Measurements from ENCODE around the gene RBL1. TPM values are rescaled to one million over a fixed set of nuclear protein-coding genes. Genes with fewer than 3 reads are reported as not detected.

The RBL1 gene
- total RNA-seq, 1 donor from 2014 or later = 7.6 TPM

DNA sequence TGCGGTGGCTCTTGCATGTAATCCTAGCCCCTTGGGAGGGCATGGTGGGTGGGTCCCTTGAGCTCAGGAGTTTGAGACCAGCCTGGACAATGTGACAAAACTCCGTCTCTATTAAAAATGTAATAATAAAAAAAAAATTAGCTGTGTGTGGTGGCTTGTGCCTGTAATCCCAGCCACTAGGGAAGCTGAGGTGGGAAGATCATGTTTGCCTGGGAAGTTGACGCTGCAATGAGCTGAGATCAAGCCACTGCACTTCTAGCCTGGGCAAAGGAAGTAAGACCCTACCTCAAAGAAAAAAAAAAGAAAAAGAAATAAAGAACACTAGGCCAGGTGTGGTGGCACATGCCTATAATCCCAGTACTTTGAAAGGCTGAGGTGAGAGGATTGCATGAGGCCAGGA, 139.8 kb downstream of the RBL1 start:
- Histone ChIP-seq H3K9me3 (no peaks in the 10 kb centered on the region), H3K4me1 (peaks cover 43% of the 10 kb centered on the region), H3K27me3 (ENCODE audit: low read depth) (no peaks in the 10 kb centered on the region), H3K4me3 (no peak overlapping the region), H3K36me3 (no peaks in the 10 kb centered on the region), H3K27ac (no peak overlapping the region)
- intact Hi-C loops (cut with DNase I) = no loop called here
- TF ChIP-seq, protein P1, sequence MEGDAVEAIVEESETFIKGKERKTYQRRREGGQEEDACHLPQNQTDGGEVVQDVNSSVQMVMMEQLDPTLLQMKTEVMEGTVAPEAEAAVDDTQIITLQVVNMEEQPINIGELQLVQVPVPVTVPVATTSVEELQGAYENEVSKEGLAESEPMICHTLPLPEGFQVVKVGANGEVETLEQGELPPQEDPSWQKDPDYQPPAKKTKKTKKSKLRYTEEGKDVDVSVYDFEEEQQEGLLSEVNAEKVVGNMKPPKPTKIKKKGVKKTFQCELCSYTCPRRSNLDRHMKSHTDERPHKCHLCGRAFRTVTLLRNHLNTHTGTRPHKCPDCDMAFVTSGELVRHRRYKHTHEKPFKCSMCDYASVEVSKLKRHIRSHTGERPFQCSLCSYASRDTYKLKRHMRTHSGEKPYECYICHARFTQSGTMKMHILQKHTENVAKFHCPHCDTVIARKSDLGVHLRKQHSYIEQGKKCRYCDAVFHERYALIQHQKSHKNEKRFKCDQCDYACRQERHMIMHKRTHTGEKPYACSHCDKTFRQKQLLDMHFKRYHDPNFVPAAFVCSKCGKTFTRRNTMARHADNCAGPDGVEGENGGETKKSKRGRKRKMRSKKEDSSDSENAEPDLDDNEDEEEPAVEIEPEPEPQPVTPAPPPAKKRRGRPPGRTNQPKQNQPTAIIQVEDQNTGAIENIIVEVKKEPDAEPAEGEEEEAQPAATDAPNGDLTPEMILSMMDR (IDR thresholded peaks at IDR 0.05) = no peak
- ATAC-seq (no peak), DNase-seq (no peak)

DNA sequence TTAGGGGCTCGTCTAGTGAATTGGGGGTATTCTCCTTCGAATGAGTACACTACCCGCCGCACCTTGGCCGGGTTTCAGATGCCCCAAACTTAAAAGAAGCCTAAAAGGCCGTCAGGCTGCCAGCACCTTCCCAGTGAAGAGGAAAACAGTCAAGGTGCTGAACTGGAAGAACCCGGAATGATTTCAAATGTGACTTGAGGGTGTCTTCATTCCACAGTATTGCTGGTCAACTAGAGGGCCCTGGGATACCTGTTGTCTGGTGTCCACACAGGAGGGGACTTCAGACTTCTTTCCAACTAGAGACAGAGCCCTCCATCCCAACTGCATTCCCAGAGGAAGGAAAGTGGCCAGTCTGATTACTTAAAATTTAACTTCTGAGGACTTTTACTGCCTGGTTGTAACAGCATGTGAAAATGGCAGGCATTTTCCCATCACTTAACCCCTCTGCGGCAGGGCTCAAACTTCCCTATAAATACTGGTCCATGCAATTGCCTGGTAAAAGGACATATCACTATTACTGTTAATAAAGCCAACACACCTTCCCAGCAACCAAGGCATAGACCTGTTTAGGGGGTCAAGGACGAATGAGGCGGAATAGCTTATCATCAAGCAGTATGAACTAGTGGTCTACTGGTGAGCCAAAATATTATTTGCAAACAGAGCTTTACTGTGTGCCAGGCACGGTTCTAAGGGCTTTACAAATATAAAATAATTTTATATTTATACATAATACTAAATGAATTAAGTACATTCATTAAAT, 143.6 kb downstream of the RBL1 start:
- no peak for DNase-seq
- TF ChIP-seq, protein P1 (IDR thresholded peaks at IDR 0.05) = no peak
- peaks cover 60% of the 10 kb centered on the region for H3K4me1 ChIP-seq
- peak in 1 of 2 donors; percentile 0 for ATAC-seq
- H3K27me3 ChIP-seq (ENCODE audit: low read depth) = no peaks in the 10 kb centered on the region
- intact Hi-C loops (cut with DNase I) = no loop called here
- no peaks in the 10 kb centered on the region for H3K36me3 ChIP-seq
- H3K27ac ChIP-seq = peak overlapping the region; percentile 96
- no peaks in the 10 kb centered on the region for H3K9me3 ChIP-seq
- H3K4me3 ChIP-seq = peak overlapping the region; percentile 96

DNA sequence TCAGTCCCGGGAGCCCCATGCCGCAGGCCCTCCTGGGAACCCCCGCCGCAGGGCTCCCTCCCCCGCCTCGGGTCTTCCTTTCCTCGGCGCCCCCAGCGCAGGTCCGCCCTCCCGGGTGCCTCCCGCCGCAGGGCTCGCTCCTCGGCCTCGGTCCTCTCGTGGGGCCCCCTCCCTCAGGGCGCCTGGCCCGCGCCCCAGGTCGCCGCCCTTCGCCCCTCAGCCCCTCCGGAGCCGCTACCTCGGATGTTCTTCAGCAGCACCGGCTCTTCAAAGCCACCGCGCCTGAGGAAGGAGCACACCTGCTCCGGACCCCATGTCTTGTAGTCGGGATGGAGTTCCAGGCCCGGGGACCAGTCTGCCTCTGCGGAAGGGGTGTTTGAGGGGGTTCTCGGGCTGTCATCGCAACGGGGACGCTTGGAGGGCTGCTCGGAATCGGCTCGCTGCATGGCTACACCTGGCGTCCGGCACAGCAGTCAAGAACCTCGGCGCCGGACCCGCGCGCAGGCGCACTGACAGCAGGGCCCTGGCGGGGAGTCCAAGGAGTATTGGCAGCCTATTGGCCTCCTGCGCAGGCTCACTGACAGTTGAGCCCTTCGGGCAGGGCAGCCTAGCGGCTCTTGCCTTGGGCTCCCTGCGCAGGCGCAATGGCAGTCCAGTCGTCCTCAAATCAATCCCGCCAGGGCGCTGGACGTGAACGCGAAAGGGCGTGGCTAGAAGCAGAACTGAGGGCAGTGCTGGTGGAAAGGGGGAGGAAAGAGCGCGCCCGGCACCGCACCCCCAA, 144.4 kb downstream of the RBL1 start, which contains the start of gene SAMHD1:
TSS of gene SAMHD1 (minus strand) at position 511 of the 781 bp plus-strand sequence. CDS start at position 446, 65 bp downstream.
- ATAC-seq (peak; percentile 97 to 98), DNase-seq (peak; percentile 98)
- Histone ChIP-seq H3K27ac (peak within 1 kb of the TSS; percentile 96), H3K36me3 (peaks cover 1% of the 10 kb centered on the region), H3K9me3 (no peaks in the 10 kb centered on the region), H3K27me3 (ENCODE audit: low read depth) (no peaks in the 10 kb centered on the region), H3K4me1 (peaks cover 64% of the 10 kb centered on the region), H3K4me3 (peak within 1 kb of the TSS; percentile 96)
- intact Hi-C loops (cut with DNase I) = no loop called here
- TF ChIP-seq, protein P1 (IDR thresholded peaks at IDR 0.05) = no peak

DNA sequence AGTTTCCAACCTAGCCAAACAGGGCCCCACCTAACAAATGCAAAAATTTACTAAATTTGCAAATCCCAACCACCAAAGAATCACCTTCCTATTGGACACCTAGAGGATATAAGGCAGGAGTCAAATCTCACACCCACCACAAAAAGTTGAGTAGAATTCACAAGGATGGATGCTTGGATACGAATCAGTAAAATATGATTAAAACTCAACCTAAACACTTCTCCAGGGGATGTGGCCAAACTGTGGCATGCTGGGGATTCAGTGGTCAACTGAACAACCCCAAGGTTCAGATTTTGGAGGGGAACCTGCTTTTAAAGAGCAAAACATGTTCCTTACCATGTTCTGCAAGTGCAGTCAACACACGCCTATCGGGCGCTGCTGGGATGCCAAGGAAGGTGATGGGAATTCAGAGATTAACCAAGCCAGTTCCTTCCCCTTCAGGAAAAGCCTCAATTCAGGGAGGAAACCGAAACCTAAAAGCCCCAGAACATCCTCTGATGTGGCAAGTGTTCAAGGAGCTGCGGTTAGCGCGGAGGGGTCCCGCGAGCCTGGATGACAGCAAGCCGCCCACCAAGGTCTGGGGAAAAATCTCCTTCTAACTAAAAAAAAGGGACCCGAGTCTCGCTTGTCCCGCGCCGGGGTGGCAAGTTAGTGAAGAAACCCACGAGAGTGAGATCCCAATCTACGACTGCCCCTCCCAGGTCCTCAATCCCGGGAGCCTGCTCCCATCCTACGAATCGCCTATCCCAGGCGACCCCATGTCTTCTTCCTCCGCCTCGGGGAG, 145.2 kb downstream of the RBL1 start:
- ATAC-seq = peak; percentile 18 to 32
- Histone ChIP-seq H3K9me3 (no peaks in the 10 kb centered on the region), H3K36me3 (peaks cover 9% of the 10 kb centered on the region), H3K4me1 (peaks cover 65% of the 10 kb centered on the region), H3K27me3 (ENCODE audit: low read depth) (no peaks in the 10 kb centered on the region), H3K27ac (peak overlapping the region; percentile 96), H3K4me3 (peak overlapping the region; percentile 96)
- intact Hi-C loops (cut with DNase I) = no loop called here
- TF ChIP-seq, protein P1 (IDR thresholded peaks at IDR 0.05) = no peak
- DNase-seq = peak; percentile 61

Other genes starting within 250 kb of the RBL1 start
- gene TLDC2, start 219.9 kb downstream of the RBL1 start, total RNA-seq = 1.3 TPM
- 293 TPM for gene SAMHD1, start 144.3 kb downstream of the RBL1 start, total RNA-seq
- gene RPN2, start 83.3 kb upstream of the RBL1 start, total RNA-seq = 160 TPM
- 3.9 TPM for gene MROH8, start 83.6 kb upstream of the RBL1 start, total RNA-seq
- gene GHRH, start 165.8 kb upstream of the RBL1 start, total RNA-seq = not detected
- 28.2 TPM for gene MANBAL, start 193.7 kb upstream of the RBL1 start, total RNA-seq